GM12892 (cell line): ENCODE results near the gene CMKLR1.

ENCODE experiments used
- POLR2AphosphoS5 ChIP-seq: IDR thresholded peaks from 2 replicates; pipeline ENCODE4 v1.6.1; 2011; ENCODE audit warnings: low read depth, low read length, control low read depth
- TAF1 ChIP-seq: IDR thresholded peaks from 2 replicates; pipeline ENCODE4 v1.6.1; 2011; ENCODE audit warnings: low read depth, mild to moderate bottlenecking, control low read depth, low read length, borderline replicate concordance

GRCh38 chr12:108352591-108352990 is 13.5 kb upstream of the CMKLR1 start:
- TF ChIP-seq POLR2AphosphoS5 (no peak), TAF1 (no peak)
